Measurements from ENCODE around the gene MRPS30. TPM values are rescaled to one million over a fixed set of nuclear protein-coding genes. Genes with fewer than 3 reads are reported as not detected.

The MRPS30 gene
- total RNA-seq, 1 experiment from 2014 or later, result 101 TPM

DNA sequence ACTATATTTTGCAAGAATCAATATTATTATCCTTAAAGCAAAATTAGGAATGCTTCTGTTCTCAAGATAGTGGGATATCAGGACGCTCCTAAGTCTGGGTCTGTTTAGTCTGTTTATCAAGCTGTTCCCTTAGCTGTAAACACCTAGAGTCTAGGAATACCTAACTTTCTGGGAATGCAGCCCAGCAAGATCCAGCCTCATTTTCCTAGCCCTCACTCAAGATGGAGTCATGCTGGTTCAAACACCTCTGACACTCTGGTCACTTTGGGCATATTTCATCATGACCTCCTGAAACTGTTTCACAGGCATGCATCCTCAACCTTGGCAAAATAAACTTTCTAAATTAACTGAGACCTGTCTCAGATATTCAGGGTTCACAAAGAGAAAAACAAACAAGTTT lies 14.4 kb upstream of the MRPS30 start:
- no TSS peak for BruUV-seq (replicated peaks)
- ChIA-PET CTCF (no interaction called here), RAD21 (ENCODE audit: low non-redundant PET in 1 of 2, low total read pairs in 2 of 2, uncharacterized antibody in 2 of 2, unreplicated experiment in 2 of 2) (no interaction called here), POLR2A (no interaction called here)
- H3K9ac ChIP-seq (ENCODE audit: low read length), result no peak overlapping the region
- H3K27ac ChIP-seq (ENCODE audit: low read depth, low read length), result no peak overlapping the region
- TF ChIP-seq, protein P1, sequence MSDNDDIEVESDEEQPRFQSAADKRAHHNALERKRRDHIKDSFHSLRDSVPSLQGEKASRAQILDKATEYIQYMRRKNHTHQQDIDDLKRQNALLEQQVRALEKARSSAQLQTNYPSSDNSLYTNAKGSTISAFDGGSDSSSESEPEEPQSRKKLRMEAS (IDR thresholded peaks at IDR 0.05), result no peak
- no peak for TF ChIP-seq ZNF274 (IDR thresholded peaks at IDR 0.05; ENCODE audit: low read depth, low read length)
- no peak for TF ChIP-seq SP1 (IDR thresholded peaks at IDR 0.05; ENCODE audit: low read depth)
- TF ChIP-seq, protein P2, sequence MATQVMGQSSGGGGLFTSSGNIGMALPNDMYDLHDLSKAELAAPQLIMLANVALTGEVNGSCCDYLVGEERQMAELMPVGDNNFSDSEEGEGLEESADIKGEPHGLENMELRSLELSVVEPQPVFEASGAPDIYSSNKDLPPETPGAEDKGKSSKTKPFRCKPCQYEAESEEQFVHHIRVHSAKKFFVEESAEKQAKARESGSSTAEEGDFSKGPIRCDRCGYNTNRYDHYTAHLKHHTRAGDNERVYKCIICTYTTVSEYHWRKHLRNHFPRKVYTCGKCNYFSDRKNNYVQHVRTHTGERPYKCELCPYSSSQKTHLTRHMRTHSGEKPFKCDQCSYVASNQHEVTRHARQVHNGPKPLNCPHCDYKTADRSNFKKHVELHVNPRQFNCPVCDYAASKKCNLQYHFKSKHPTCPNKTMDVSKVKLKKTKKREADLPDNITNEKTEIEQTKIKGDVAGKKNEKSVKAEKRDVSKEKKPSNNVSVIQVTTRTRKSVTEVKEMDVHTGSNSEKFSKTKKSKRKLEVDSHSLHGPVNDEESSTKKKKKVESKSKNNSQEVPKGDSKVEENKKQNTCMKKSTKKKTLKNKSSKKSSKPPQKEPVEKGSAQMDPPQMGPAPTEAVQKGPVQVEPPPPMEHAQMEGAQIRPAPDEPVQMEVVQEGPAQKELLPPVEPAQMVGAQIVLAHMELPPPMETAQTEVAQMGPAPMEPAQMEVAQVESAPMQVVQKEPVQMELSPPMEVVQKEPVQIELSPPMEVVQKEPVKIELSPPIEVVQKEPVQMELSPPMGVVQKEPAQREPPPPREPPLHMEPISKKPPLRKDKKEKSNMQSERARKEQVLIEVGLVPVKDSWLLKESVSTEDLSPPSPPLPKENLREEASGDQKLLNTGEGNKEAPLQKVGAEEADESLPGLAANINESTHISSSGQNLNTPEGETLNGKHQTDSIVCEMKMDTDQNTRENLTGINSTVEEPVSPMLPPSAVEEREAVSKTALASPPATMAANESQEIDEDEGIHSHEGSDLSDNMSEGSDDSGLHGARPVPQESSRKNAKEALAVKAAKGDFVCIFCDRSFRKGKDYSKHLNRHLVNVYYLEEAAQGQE (IDR thresholded peaks at IDR 0.05; ENCODE audit: low read depth), result no peak
- TF ChIP-seq SIN3A (IDR thresholded peaks at IDR 0.05; ENCODE audit: low read depth), result no peak
- TF ChIP-seq EZH2 (IDR thresholded peaks at IDR 0.05), result no peak
- TF ChIP-seq POLR2A (IDR thresholded peaks at IDR 0.05; ENCODE audit: borderline replicate concordance, extremely low read depth, insufficient read depth, insufficient read length), result no peak
- TF ChIP-seq, protein P3, sequence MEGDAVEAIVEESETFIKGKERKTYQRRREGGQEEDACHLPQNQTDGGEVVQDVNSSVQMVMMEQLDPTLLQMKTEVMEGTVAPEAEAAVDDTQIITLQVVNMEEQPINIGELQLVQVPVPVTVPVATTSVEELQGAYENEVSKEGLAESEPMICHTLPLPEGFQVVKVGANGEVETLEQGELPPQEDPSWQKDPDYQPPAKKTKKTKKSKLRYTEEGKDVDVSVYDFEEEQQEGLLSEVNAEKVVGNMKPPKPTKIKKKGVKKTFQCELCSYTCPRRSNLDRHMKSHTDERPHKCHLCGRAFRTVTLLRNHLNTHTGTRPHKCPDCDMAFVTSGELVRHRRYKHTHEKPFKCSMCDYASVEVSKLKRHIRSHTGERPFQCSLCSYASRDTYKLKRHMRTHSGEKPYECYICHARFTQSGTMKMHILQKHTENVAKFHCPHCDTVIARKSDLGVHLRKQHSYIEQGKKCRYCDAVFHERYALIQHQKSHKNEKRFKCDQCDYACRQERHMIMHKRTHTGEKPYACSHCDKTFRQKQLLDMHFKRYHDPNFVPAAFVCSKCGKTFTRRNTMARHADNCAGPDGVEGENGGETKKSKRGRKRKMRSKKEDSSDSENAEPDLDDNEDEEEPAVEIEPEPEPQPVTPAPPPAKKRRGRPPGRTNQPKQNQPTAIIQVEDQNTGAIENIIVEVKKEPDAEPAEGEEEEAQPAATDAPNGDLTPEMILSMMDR (IDR thresholded peaks at IDR 0.05 in 2 of 3, conservative IDR thresholded peaks at IDR 0.05 in 1 of 3; ENCODE audit: borderline replicate concordance in 1 of 3, insufficient read depth in 1 of 3, low read depth in 2 of 3, low read length in 2 of 3), result no peak
- TF ChIP-seq, protein P4, sequence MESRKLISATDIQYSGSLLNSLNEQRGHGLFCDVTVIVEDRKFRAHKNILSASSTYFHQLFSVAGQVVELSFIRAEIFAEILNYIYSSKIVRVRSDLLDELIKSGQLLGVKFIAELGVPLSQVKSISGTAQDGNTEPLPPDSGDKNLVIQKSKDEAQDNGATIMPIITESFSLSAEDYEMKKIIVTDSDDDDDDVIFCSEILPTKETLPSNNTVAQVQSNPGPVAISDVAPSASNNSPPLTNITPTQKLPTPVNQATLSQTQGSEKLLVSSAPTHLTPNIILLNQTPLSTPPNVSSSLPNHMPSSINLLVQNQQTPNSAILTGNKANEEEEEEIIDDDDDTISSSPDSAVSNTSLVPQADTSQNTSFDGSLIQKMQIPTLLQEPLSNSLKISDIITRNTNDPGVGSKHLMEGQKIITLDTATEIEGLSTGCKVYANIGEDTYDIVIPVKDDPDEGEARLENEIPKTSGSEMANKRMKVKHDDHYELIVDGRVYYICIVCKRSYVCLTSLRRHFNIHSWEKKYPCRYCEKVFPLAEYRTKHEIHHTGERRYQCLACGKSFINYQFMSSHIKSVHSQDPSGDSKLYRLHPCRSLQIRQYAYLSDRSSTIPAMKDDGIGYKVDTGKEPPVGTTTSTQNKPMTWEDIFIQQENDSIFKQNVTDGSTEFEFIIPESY (IDR thresholded peaks at IDR 0.05; ENCODE audit: extremely low read depth, insufficient replicate concordance, low read length), result no peak
- no peak for TF ChIP-seq JUND (IDR thresholded peaks at IDR 0.05)
- no peak for TF ChIP-seq RAD21 (IDR thresholded peaks at IDR 0.05; ENCODE audit: low read depth)
- no peak for TF ChIP-seq POLR2AphosphoS5 (IDR thresholded peaks at IDR 0.05; ENCODE audit: low read depth, low read length)
- TF ChIP-seq ZFX (IDR thresholded peaks at IDR 0.05), result no peak
- no peak for TF ChIP-seq TCF7L2 (IDR thresholded peaks at IDR 0.05; ENCODE audit: borderline replicate concordance, extremely low read depth, insufficient read depth, insufficient read length)
- TF ChIP-seq FOSL1 (IDR thresholded peaks at IDR 0.05; ENCODE audit: low read depth), result no peak
- no peak for TF ChIP-seq CEBPB (IDR thresholded peaks at IDR 0.05; ENCODE audit: low read depth)
- TF ChIP-seq, protein P5, sequence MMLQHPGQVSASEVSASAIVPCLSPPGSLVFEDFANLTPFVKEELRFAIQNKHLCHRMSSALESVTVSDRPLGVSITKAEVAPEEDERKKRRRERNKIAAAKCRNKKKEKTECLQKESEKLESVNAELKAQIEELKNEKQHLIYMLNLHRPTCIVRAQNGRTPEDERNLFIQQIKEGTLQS (IDR thresholded peaks at IDR 0.05), result no peak
- TF ChIP-seq EZH2phosphoT487 (IDR thresholded peaks at IDR 0.05; ENCODE audit: borderline replicate concordance), result no peak
- no peak for TF ChIP-seq SRF (IDR thresholded peaks at IDR 0.05; ENCODE audit: low read depth)
- no peaks in the 10 kb centered on the region; a peak in 1 of 4 replicates for H3K4me1 ChIP-seq (ENCODE audit: control insufficient read depth in 1 of 2, insufficient read depth in 2 of 2, low read length in 2 of 2)
- H3K4me2 ChIP-seq (ENCODE audit: low read length), result no peak overlapping the region
- no peaks in the 10 kb centered on the region for H3K9me2 ChIP-seq (ENCODE audit: insufficient read depth)
- H3K9me3 ChIP-seq (ENCODE audit: control insufficient read depth in 1 of 2, insufficient read depth in 1 of 2, low read depth in 1 of 2, low read length in 2 of 2), result peaks cover 0 to 3% of the 10 kb centered on the region in 2 experiments; a peak in 1 of 4 replicates
- ATAC-seq (no peak), DNase-seq (ENCODE audit: low read depth, low spot score) (no peak)
- H3K36me3 ChIP-seq (ENCODE audit: control insufficient read depth in 1 of 2, insufficient read depth in 2 of 2, low read length in 2 of 2), result no peaks in the 10 kb centered on the region
- no peaks in the 10 kb centered on the region for H3K79me2 ChIP-seq (ENCODE audit: insufficient read depth, low read length)
- H3K4me3 ChIP-seq (replicated peaks in 1 of 2; ENCODE audit: low read depth in 1 of 2, low read length in 2 of 2), result no peak overlapping the region
- no peaks in the 10 kb centered on the region for H4K20me1 ChIP-seq (ENCODE audit: insufficient read depth)
- H2AFZ ChIP-seq (ENCODE audit: low read depth, low read length, poor library complexity, severe bottlenecking), result no peak overlapping the region
- intact Hi-C loops (cut with micrococcal nuclease), result no loop called here
- H3K27me3 ChIP-seq (ENCODE audit: insufficient read depth, low read length), result no peaks in the 10 kb centered on the region

Measured in HCT116 (cell line).